GM18907 (cell line): ENCODE measurements around the gene SDCCAG8.

Experiments used
- ATAC-seq: cut with Tn5 transposase; IDR thresholded peaks from one replicate; pipeline ENCODE4 v1.9.1; 2021; ENCODE audit warnings: mild to moderate bottlenecking, moderate library complexity; ENCODE audit not compliant: unreplicated experiment

SDCCAG8 gene

DNA sequence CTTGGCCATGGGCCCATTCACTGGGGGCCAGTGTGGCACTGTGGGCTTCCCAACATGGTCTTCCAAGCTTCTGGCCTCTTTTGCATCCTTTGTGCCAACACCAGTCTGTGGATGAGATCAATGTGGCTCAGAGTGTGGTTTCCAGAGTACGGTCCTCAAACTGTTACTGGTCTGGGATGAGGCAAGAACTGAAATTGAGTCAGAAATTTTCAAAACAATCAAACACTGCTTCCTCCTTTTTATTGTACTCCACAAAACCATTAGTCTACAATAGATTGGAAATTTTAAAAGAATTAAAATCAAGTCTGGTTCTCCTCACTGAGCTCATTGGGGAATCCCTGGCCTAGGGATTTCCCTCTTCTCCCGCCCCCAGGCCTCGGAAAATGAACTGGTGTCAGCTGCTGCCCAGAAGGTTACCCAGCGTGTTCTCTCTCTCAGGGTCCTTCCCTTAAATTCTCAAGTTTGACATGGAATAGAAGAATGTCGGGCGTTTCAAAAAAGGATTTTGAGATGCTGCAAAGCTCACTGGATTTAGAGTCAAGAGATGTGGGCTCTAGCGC lies 222.0 kb downstream of the SDCCAG8 start:
- ATAC-seq = no peak

DNA sequence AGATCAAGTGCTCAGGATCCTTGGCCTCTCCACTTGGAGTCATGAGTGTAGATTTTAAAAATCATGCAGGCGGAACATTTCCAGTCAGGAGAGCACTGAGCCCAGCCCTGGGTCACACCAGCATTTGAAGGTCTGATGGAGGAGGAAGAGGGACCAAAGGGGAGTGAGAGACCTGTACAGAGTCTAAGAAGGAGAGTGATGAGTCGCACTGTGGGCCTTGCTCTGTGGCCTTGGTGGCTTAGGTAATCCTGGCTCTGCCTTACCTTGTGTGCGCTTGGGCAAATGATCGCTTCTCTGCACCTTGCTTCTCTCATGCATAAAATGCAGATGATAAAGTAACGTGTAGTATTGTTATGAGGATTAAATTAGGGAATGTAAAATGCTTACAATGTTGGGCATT lies 225.3 kb downstream of the SDCCAG8 start:
- no peak for ATAC-seq

DNA sequence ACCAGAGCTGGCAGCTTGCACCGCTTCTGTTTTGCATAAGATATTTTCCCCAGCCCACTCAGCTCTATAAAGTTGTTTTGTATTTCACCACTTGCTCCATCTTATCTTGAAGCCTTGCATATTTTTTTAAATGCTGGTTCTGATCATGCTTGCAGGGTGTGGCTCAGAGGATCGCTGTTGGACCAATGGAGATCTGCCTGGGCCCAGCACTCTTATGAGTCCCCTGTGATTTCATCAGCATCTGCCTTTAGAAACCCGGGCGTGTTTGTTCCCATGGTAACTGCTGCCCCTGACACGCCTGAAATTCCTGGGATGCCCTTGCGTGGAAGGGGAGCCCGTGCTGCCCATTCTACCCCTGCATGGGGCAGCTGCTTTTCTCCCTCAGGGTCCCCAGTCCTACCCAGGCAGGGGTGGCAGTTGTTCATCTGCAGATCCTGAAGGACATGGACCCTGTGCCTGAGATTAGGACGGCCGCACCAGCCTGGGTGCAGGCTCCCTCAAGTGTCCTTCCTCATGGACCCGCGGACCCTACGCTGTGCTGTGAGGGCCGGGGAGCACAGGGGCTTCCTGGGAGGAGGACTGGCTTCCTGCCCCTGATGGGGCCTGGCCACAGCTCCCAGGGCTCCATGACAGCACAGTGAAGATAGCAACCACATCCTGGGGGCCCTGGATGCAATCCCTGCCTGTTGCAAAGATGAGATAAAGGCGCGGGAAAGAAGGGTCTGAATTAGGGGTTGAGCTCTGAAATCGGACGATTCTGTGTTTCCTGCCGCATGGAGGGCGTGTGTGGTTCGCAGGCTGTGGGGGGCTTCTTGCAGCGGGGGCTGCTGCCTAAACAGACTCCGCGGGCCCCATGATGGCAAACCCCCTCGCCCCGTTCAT lies 226.5 kb downstream of the SDCCAG8 start:
- no peak for ATAC-seq

DNA sequence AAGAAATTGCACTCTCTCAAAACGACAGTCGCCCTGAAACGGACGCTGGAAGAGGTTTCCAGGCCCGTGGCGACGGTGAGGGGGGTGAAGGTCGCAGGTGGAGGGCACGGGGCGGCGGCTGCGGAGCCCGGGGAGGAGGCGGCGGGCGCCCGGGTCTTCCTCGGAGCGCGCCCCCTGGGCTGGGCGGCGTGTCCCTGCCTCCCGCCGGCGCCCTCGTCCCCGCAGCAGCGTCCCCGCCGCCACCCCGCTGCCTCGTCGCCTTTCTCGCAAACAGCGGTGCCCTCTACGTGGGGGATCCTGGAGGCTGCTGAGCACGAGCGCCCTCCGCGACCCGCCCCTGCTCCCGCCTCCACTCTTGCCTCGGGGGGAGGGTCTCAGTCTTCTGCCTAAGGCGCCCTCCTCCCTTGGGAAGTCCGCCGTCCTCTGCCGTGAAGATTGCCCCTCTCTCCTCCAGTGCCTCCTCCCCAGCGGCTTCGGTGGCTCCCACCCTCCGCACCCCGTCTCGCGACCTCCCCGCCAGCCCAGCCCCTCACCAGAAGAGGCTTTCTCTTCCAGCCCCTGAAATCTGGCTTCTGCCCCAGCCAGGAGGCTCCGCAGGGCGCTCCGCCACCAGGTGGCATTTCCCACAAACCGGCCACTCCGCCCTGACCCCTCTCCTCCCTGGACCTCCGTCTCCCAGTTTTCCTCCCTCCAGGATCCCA lies 227.4 kb downstream of the SDCCAG8 start:
- ATAC-seq = no peak

DNA sequence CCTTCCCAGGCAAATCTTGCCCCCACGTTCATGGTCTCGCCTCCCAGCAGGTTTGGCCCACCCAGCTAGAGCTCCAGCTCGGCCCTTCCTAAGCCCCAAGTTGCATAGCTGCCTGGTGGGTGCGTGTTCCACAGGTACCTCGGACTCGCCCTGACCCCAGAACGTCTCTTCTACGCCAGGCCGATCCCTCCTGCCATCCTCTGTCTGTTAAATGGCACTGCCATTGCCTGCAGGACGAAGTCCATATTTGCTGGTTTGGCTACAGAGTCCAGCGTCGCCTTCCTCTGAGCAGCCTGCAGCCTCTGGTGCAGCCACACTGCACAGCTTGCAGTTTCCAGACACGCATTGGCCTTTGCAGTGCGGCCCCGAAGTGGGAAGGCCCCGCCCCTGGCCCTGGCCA lies 228.1 kb downstream of the SDCCAG8 start:
- no peak for ATAC-seq

DNA sequence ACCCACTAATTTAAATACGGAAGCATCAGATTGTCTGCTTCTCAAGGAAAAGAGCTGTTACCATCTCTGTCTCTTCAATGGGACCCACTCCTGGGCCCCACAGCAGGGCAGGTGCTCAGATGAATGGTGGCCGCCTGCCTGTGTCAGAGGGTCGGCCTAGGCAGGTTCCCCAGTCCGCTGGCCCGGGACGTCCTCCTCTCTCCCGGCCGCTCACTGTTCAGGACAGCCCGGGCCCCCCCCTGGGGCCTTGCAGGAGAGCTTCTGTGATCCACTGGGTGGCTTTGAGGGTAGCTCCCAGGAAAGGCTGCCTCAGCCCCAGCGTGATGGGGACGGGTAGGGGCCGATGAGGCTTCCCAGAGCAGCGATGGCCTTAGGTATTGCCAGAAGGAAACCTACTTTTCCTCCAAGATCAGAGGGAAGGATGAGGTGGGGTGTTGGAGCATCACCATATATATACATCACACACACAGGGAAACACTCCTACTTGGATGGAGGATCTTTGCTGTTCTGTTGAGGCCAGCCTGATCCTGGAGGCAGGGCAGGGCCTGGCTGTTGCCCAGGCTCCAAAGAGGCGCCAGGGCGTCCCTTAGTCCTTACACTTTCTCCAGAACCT lies 231.3 kb downstream of the SDCCAG8 start:
- no peak for ATAC-seq

DNA sequence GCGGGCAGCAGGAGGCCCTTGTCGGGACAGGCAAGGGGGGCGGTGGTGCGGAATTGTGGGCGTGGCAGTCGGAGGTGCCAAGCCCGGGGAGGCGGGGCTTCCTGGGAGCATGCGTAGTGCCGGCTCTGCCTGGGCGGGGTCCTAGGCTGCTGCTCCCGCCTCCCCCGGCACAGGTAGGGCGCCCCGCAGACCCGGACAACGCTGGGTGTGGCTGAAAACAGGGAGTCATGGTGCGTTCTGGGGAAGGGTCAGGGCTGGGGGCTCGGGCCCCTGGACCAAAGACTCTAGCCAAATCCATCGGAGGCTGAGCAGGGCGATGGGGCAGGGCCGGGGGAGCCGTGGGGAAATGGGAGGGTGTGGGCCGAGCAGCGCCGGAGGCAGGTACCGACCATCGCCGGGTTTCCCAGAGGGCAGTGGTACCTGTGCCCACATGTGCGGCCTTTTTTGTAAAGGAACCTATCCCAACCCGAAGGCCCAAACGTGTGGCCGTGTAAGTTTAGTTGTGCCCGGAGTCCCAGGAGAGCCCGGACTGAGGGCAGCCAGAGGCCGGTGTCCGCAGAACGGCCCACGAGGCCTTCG lies 231.9 kb downstream of the SDCCAG8 start:
- no peak for ATAC-seq

DNA sequence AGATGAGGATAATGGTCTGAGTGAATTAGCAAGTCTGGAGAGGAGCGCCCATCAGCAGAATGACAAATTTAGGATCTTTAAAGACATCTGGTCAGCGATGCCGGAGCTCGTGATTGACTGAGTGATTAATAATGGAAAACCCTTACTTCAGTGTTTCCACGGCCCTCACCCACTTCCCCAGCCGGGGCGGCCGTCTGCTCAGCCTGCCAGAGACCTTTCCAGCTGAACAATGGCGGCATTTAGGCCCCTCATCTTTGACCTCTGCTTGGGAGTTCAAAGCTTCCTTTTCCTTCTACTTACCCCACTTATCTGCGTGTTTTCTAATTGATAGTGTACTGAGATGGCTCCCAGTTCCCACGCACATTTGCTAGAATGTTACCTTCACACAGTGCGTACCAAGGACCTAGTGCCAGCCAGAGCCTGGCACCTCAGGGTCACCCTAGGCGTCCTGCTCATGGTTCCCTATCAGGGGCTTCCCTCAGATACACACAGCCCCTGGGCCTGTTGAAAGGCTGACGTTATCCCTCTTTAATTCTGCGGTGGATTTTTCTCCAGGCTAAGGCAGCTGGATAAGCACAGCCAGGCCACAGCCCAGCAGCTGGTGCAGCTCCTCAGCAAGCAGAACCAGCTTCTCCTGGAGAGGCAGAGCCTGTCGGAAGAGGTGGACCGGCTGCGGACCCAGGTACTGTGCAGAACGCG lies 232.8 kb downstream of the SDCCAG8 start:
- ATAC-seq = no peak

DNA sequence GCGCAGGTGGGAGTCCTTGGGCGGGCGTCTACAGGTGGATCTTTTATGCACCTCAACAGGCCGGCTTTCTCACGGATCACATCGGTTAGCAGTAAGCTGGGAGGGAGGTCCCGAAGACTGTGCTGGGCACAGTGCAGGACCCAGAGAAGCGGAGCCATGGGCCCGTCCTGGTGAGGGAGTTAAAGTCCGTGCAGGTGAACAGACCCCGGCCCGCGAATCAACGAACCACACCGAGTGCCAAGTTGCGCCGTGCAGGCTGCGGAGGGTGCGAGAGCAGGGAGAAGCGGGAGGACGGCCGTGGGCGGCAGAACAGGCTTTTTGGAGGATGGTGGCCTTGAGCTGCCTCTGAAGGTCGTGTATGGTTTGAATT lies 233.3 kb downstream of the SDCCAG8 start:
- ATAC-seq = no peak

DNA sequence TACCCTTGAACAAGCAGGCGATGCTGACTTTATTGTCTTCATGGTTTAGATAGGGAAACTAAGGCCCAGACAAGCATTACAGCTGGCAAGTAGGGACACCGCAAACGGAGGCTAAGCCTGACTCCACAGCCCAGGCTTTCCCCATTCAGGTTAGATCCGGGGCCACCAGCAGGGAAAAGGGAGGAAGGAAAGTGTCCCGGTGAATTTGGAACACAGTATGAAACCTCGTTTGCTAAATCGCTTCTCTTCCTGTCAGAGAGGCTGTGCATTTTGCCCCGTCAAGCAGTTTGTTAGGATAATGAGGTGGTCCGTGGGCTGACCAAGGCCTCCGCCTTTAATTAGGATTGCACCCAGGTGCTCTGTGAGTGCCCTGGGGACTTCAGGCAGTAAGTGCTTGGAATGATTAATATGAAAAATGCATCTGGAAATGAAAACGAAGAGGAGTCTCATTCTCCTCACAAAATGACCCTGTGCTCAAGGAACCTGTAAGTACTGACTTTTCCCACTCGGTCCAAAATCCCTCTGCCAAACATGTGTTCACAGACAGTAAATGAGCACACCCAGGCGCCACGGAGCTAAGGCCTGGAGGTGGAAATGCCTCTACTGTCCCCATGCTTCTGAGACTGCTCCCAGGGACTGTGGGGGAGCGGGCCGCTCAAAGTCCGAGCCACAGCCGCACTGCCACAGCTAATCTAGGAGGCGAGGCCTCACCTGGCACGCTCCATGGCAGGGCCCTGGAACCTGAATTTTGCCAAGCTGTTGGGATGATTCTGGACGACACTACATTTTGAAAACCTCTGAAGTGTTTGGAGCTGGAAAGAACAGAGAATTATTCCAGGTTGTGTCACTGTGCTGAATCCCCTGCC lies 234.1 kb downstream of the SDCCAG8 start:
- ATAC-seq = no peak

DNA sequence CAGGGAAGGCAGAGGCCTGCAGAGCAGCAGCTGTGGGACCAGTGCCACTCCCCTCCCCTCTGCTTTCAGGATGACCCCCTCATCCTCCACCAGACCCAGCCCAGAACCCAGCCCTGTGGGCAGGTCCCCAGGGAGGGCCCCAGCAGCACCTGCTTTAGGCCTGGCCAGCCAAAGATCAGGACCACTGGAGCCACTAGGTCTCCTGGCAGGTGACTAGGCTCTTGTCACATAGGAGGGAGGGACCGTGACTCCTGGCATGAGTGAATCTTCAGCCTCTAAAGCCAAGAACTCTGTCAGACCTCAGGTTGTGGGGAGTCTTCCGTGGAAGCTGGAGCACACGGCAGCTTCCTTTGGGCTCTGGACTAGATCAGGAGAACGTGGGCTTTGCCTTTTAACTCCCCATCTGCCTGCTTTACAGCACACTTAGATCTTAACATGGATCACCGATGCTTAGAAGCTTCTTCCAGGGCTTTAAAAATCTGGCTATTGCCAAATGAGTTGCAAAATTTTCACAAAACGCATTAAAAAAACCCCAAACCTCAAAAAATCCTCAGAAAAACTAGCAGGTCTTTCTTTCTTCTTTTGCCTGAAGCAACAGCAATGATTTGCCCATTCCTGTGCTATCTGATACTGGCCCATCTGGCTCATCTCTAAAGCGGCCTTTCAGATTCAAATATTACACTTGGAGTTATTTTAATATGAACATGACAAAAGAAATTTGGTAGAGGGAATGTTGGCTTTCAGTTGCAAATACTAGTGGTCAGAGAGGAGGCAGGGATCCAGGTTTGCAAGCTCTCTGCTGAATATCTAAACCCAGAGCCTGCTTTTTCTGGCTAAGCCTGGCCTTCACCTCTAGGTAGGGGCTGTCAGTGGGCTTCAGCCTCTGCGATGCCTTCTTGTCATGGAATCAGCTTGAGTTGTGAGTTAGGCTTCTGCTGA lies 235.2 kb downstream of the SDCCAG8 start:
- no peak for ATAC-seq

DNA sequence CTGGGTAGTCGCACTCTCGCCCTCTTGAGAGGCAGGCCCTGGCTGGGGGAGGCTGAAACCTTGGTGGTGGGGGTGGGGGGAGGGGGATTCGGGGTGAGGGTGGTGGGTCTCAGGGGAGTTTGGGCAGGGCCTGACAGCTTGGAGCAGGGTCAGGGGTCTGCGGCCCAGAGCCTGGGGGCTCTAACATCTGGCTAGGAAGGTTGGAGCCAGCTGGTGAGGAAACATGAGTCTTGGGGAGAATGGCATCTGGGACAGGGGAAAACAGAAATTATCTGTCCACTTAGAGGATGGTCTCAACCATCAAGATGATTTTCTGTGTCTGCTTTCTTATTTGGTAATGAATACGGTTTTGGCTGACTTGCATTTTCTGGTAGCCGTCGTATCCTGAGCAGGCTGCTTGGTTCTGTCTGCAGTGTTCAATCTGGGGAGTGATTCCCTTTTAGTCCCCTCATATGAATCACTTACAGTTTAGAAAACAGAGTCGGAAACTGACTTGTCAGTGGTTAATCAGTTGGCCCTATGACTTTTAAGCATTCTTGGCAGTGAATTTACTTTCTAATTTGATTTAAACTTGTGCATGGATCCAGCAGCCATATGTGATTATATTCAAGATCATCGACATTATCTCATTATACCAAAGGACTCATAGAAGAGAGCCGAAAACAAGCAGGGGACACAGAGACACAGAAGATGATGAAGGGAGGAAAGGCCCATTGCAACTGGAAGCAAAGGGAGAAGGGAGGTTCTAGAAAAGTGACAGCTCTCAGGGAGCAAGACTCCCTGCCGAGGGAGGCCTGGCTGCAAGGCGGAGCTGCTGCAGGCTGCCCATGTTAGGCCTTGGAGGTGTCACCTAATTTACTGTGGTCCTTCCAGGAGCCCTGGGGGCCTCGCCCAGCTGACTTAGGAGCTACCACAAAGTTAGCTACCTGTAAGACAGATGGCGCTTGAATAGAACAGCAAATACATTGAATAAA lies 237.6 kb downstream of the SDCCAG8 start:
- ATAC-seq = no peak

DNA sequence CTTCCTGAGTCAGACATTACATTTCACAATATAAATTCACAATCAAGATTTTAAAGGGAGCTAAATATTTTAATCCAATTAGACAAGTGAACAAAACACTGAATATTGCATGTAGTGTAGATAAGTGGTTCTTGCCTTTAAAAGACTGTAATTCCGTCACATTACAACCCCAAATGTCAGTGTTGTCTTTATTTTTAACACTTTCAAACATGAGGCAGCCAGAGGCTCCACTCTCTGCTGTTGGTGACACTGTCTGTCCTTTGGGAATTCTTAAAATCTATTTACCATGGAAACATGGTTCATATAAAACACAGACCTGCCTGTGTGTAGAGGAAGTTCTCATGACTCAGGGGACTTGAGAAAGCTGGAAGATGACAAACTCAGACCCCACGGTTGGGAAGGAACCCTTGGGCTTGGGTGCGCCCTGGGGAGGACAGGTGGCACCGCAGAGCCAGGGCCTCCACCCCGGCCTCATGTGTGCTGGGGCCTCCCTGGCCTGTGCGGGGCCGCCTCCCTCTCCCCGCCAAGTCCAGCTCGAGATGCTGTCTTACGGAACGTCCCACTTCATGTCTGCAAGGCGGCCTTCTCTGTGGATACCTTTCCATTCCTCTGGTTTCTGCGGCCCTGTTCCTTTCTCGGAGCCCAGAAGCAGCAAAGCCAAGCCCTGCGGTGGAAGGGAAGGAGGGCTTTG lies 239.0 kb downstream of the SDCCAG8 start:
- ATAC-seq = no peak

DNA sequence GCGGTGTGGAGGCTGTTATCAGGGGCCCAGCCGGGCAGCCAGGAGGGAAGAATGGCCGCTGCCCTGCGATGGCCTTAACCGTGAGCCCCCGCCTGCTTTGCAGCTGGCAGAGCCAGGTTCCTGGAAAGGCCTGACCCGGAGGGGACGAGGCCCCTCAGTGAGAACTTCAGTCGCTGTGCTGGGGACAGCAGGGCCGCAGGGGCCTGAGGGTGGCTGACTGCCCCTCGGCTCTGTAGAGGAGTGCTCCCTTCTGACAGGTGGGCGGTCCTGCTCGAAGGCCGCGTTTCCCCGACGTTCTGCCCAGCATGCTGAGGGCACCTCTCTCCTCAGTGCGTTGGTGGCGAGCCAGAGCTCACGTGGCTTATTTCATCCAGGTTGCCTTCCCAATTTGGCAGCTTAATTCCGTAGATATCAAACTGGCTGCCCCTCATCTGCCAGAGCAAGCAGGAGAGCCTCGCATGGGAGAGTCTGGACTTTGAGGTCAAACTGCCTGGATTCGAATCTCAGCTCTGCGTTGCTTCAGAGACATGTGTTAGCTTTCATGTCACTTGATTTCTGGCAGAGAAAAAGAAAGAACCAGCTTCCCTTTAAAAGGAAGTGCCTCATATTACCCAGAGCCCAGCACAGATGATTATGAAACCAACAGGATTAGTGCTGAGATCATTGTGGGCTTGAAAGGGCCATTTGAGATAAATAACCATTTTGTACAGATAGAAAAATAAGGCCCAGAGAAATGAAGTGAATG lies 239.8 kb downstream of the SDCCAG8 start:
- ATAC-seq = no peak

DNA sequence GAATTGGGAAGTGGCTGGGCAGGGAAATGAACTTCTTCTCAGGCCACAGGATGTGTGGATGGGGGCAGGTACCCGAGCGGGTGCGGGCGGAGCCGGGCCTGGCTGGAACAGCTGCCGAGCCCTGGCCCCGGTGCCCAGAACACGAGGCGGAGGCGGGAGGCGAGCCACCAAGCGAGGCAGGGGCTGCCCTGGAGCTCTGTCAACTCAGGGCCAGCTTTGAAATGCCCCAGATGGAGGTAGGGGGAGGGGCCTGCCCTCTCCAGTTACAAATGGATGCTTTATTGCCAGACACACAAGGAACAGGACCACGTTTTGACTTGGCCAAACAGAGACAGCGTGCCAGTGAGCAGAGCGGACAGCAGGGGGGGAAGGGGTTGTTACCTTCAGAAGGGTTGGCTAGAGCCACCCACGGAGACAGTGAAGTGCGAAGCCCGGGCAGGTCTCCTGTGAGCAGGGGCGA lies 240.4 kb downstream of the SDCCAG8 start:
- no peak for ATAC-seq

DNA sequence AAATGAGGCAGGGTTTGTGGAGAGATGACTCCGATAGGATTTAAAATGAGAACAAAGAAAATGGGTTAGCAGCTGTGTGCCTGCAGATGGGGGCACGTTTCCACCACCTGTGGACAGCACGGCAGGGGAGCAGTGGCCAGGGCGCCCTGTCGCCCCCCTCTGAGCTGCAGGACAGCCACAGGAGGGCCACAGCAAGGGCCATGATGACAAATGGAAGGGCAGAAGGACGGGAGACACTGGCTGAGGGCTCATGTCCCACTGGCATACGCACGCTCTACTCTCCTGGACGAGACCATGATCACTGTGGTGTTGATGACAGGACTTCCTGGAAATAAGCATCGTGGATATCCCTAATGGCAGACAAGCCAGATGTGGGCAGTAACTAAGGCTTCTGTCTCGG lies 241.0 kb downstream of the SDCCAG8 start:
- ATAC-seq = no peak
